OCI-LY7 (cell line): ENCODE data around the gene KIAA0930. TPM values are rescaled to one million over a fixed set of nuclear protein-coding genes. Genes with fewer than 3 reads are reported as not detected.

Source experiments
- BruUV-seq: library from RNA; stranded (reverse); fragments of 400-500 nt; replicated peaks from 2 replicates; lab custom pipeline; 2021; lab: Mats Ljungman, UMichigan
- CTCF ChIA-PET: fragments of 300-600 bp; sonication (Branson Sonifier 250); formaldehyde crosslinking; loops from one replicate; lab custom pipeline; 2022; ENCODE audit warnings: antibody characterized with exemption; ENCODE audit not compliant: unreplicated experiment; lab: Charles Lee
- POLR2A ChIA-PET: fragments of 300-600 bp; sonication (Branson Sonifier 250); formaldehyde crosslinking; loops from one replicate; lab custom pipeline; 2022; ENCODE audit warnings: antibody characterized with exemption; lab: Charles Lee
- DNase-seq: peaks from one replicate; pipeline ENCODE4 v3.0.0-alpha.2; 2015; ENCODE audit warnings: low spot score
- H2AFZ ChIP-seq: fragments of 200-600 bp; sonication (generic), shearing (Covaris generic); 2 replicates; pipeline ENCODE4 v1.6.1; 2014; ENCODE audit warnings: mild to moderate bottlenecking, antibody characterized with exemption, low read length, moderate library complexity
- H3K27ac ChIP-seq: fragments of 200-600 bp; sonication (generic); 2 replicates; pipeline ENCODE4 v1.5.1; 2014; ENCODE audit warnings: mixed run types, low read depth, mild to moderate bottlenecking, moderate library complexity, low read length, inconsistent platforms; ENCODE audit not compliant: poor library complexity, severe bottlenecking
- H3K36me3 ChIP-seq: fragments of 200-600 bp; sonication (generic); 2 replicates; pipeline ENCODE4 v1.6.1; 2014; ENCODE audit warnings: mild to moderate bottlenecking, antibody characterized with exemption, low read length, moderate library complexity, mixed read lengths; ENCODE audit not compliant: insufficient read depth
- H3K4me1 ChIP-seq: fragments of 200-600 bp; sonication (generic); 2 replicates; pipeline ENCODE4 v1.5.1; 2014; ENCODE audit warnings: mild to moderate bottlenecking, low read length; ENCODE audit not compliant: insufficient read depth, poor library complexity, severe bottlenecking
- H3K4me2 ChIP-seq: fragments of 200-600 bp; sonication (generic); 2 replicates; pipeline ENCODE4 v1.6.1; 2014; ENCODE audit warnings: mild to moderate bottlenecking, low read length
- H3K4me3 ChIP-seq: fragments of 200-600 bp; sonication (generic); 2 replicates; pipeline ENCODE4 v1.5.1; 2014; ENCODE audit warnings: mild to moderate bottlenecking, low read depth, low read length; ENCODE audit not compliant: poor library complexity, severe bottlenecking
- H3K79me2 ChIP-seq: fragments of 200-600 bp; sonication (generic); 2 replicates; pipeline ENCODE4 v1.6.1; 2016; ENCODE audit warnings: low read depth, mild to moderate bottlenecking, low read length, moderate library complexity, mixed read lengths; ENCODE audit not compliant: insufficient read depth
- H3K9me2 ChIP-seq: fragments of 200-600 bp; sonication (generic); 2 replicates; pipeline ENCODE4 v1.6.1; 2016; ENCODE audit warnings: mild to moderate bottlenecking, low read length, mixed read lengths; ENCODE audit not compliant: insufficient read depth
- H3K9me3 ChIP-seq: fragments of 200-600 bp; sonication (generic); 2 replicates; pipeline ENCODE4 v1.6.1; 2014; ENCODE audit warnings: mild to moderate bottlenecking, mixed run types, low read length, mixed read lengths
- H4K20me1 ChIP-seq: fragments of 200-600 bp; sonication (generic); 2 replicates; pipeline ENCODE4 v1.6.1; 2014; ENCODE audit warnings: mild to moderate bottlenecking, antibody characterized with exemption, low read length, moderate library complexity, mixed read lengths; ENCODE audit not compliant: insufficient read depth
- EZH2phosphoT487 ChIP-seq: fragments of 200-600 bp; sonication (generic); IDR thresholded peaks from 2 replicates; pipeline ENCODE4 v1.6.1; 2018; ENCODE audit warnings: low read depth, borderline replicate concordance, mild to moderate bottlenecking, mixed run types, antibody characterized with exemption, low read length, moderate library complexity, mixed read lengths
- intact Hi-C: fragments of 100-400 bp; cut with micrococcal nuclease; formaldehyde crosslinking; loops from one replicate; pipeline ENCODE4 v1.10.0; 2022; ENCODE audit not compliant: unreplicated experiment
- total RNA-seq, 2 experiments: library from RNA; depleted of rRNA in 1 of 2; stranded (reverse); fragments of >200 nt in 1 of 2; shearing (Covaris generic) in 1 of 2; gene quantifications; 2 replicates each; pipeline ENCODE4 v1.2.3, GENCODE V29; 2014 to 2022
- TF ChIP-seq, protein P1 (sequence below): fragments of 200-600 bp; sonication (generic); conservative IDR thresholded peaks from 2 replicates; pipeline ENCODE4 v1.5.1; 2014; ENCODE audit warnings: mild to moderate bottlenecking, antibody characterized with exemption, low read length, moderate library complexity, mixed read lengths

The KIAA0930 gene
- total RNA-seq, 2 experiments from 2014 or later = 80.7 to 93.9 TPM

DNA sequence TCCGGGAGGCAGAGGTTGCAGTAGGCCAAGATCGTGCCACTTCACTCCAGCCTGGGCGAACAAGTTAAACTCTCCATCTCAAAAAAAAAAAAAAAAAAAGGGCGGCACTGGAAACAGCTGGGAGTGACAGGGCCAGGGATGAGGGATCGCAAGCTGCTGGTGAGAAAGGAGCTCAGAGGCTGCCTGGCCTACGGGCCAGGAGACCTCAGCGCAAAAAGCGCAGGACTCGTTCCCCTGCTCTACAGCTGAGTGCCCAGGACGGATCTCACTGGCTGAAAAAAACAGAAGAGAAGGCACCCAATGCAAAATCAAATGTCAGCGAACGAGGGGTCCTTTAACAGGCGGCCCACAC is 77.6 kb downstream of the KIAA0930 start:
- Histone ChIP-seq H3K4me3 (peak overlapping the region; percentile 91), H3K9me2 (no peaks in the 10 kb centered on the region), H3K27ac (peak overlapping the region; percentile 71), H3K79me2 (peaks cover 78% of the 10 kb centered on the region), H3K36me3 (peaks cover 47% of the 10 kb centered on the region), H3K9me3 (no peaks in the 10 kb centered on the region), H4K20me1 (peaks cover 24% of the 10 kb centered on the region), H3K4me1 (peaks cover 39% of the 10 kb centered on the region), H3K4me2 (peak overlapping the region; percentile 79), H2AFZ (peak overlapping the region; percentile 83)
- ChIA-PET POLR2A (interaction anchor here (0.7 to 1.6 kb wide), 7 partner anchors 11 to 100 kb away, joined by 3 to 5 read pairs (median 4); no protein-coding TSS in a partner anchor), CTCF (no interaction called here)
- DNase-seq = peak; percentile 52
- BruUV-seq = no TSS peak
- TF ChIP-seq, protein P1, sequence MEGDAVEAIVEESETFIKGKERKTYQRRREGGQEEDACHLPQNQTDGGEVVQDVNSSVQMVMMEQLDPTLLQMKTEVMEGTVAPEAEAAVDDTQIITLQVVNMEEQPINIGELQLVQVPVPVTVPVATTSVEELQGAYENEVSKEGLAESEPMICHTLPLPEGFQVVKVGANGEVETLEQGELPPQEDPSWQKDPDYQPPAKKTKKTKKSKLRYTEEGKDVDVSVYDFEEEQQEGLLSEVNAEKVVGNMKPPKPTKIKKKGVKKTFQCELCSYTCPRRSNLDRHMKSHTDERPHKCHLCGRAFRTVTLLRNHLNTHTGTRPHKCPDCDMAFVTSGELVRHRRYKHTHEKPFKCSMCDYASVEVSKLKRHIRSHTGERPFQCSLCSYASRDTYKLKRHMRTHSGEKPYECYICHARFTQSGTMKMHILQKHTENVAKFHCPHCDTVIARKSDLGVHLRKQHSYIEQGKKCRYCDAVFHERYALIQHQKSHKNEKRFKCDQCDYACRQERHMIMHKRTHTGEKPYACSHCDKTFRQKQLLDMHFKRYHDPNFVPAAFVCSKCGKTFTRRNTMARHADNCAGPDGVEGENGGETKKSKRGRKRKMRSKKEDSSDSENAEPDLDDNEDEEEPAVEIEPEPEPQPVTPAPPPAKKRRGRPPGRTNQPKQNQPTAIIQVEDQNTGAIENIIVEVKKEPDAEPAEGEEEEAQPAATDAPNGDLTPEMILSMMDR = no peak
- TF ChIP-seq EZH2phosphoT487 = no peak
- intact Hi-C loops = loop anchor here (10.0 kb wide), 1 partner anchor 72 kb away; no protein-coding TSS in a partner anchor

DNA sequence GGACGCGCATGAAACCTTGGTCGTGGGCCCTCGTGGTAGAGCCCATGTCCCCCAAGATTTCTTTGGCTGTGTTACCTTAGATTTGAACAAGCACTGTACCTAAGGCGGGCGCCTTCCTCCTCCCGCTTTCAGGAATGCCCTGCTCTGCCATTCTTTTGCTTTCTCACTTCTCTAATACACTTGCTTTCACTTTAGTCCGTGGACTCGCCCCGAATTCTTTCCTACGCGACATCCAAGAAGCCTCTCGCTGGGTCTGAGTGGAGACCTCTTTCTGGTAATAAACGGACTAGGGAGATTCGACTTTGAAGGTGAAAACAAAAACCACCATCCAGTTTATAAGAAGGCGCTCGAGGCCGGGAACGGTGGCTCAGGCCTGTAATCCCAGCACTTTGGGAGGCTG is 78.2 kb downstream of the KIAA0930 start:
- no peak for DNase-seq
- POLR2A ChIA-PET = interaction anchor here (1.0 to 1.6 kb wide), 3 partner anchors 11 to 100 kb away, joined by 3 to 4 read pairs (median 4); no protein-coding TSS in a partner anchor

More for the DNA sequence above, 78.2 kb downstream of the KIAA0930 start:
- Histone ChIP-seq H3K4me2 (peak overlapping the region; percentile 79), H3K27ac (peak overlapping the region; percentile 71), H3K4me3 (peak overlapping the region; percentile 91), H3K36me3 (peaks cover 47% of the 10 kb centered on the region), H4K20me1 (peaks cover 24% of the 10 kb centered on the region), H3K79me2 (peaks cover 73% of the 10 kb centered on the region), H3K9me3 (no peaks in the 10 kb centered on the region), H2AFZ (no peak overlapping the region), H3K4me1 (peaks cover 39% of the 10 kb centered on the region), H3K9me2 (no peaks in the 10 kb centered on the region)
- BruUV-seq = TSS peak; percentile 58
- TF ChIP-seq, protein P1 = no peak
- TF ChIP-seq EZH2phosphoT487 = no peak
- CTCF ChIA-PET = no interaction called here
- intact Hi-C loops = loop anchor here (10.0 kb wide), 1 partner anchor 72 kb away; no protein-coding TSS in a partner anchor
